GM19372 (cell line): ENCODE results near the gene SFTPB.
"Not testable (repeated sequence)": the region's sequence is repeated elsewhere in the genome, so short reads cannot be mapped to it uniquely, and the experiment has no call there.

ENCODE experiments used
- ATAC-seq: cut with Tn5 transposase; IDR thresholded peaks from one replicate; pipeline ENCODE4 v1.9.1; 2021; ENCODE audit warnings: mild to moderate bottlenecking, low read depth, moderate library complexity; ENCODE audit not compliant: unreplicated experiment

Gene SFTPB

DNA sequence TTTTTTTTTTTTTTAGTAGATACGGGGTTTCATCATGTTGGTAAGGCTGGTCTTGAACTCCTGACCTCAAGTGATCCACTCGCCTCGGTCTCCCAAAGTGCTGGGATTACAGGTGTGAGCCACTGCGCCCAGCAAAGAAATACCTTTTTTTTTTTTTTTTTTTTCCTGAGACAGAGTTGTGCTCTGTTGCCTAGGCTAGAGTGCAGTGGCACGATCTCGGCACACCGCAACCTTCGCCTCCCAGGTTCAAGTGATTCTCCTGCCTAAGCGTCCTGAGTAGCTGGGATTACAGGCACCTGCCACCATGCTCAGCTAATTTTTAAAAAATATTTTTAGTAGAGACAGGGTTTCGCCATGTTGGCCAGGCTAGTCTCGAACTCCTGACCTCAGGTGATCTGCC lies 7.7 kb downstream of the SFTPB start:
- ATAC-seq = not testable (repeated sequence)

DNA sequence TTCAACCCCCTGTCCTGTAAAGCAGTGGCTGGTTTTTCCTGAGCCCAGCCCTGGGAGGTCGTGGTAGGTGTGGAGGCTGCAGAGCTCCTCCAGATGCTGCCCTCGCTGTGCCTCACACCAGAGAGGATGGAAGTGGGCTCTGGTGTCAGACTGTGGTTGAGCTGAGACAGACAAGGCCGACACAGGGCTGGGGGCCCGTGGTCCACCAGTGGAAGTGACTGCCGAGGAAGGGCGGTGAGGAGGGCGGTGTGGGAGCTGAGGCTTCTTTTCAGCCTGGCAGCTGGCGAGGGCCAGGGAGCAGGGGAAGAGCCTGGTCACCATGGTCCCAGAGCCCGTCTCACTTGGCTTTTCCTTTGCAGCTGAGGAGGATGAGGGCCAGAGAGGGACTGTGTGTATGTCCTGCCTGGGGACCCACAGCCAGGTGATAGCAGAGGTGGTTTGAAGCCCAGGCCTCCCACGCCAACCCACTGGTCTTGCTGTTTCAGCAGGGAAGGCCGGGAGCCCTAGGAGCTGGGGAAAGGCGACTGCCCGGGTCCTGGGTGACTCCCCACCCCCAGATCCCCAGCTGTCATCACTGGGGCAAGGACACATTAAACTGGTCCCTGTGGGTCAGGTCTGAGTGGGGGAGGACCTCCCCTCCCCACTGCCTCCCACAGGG lies 8.5 kb downstream of the SFTPB start:
- no peak for ATAC-seq

DNA sequence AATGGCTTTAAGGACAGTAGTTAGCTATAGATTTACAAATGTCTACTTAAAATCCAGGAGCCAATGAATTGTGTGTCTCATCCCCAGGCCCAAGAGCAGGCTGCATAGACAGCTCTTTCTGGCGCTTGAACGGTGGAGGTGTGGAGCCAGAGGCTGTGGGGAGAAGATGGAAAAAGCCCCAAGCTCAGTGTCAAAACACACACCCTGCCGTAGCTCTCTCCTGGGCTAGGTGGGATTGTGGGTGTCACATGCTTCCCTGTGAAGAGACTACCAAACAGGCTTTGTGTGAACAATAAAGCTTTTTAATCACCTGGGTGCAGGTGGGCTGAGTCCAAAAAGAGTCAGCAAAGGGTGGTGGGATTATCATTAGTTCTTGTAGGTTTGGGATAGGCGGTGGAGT lies 10.6 kb downstream of the SFTPB start:
- ATAC-seq = not testable (repeated sequence)

DNA sequence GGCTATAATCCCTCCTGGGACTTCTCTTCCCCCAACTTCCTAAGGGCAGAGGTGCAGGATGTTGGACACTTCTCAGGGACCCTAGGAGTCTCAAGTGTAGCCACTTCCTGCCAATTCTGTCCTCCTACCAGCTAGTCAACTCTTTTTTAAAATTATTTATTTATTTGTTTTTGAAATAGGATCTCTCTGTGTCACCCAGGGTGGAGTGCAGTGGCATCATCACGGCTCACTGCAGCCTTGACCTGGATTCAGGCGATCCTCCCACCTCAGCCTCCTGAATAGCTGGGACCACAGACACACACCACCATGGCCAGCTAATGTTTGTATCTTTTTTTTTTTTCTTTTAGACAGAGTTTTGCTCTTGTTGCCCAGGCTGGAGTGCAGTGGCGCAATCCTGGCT lies 11.5 kb downstream of the SFTPB start:
- no peak for ATAC-seq

DNA sequence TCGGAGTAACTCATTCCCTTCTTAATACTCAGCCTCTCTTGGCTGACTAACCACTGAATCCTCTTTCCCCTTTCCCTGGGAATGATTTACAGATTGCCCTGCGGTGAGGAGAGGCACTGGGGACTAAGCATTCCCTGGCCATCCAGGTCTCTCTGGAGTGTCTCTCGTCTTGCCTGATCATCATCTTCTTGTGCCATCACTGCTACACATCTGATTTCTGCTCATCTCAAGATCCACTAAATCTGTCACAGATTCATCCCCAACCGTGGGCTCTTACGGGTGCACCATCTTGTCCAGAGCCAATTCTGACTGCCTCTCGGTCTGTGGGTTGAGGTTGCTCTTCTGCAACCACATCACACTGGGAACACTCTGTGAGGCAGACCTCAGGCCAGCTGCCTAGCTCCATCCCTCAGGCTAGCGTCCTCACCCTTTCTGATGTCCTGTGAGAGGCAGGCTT lies 12.0 kb downstream of the SFTPB start:
- no peak for ATAC-seq

GRCh38 chr2:85653996-85654395 lies 14.0 kb downstream of the SFTPB start:
- no peak for ATAC-seq

- ATAC-seq = no peak
Measured at GRCh38 chr2:85652056-85652455, 15.9 kb downstream of the SFTPB start.

GRCh38 chr2:85651097-85651496 lies 16.9 kb downstream of the SFTPB start:
- no peak for ATAC-seq

DNA sequence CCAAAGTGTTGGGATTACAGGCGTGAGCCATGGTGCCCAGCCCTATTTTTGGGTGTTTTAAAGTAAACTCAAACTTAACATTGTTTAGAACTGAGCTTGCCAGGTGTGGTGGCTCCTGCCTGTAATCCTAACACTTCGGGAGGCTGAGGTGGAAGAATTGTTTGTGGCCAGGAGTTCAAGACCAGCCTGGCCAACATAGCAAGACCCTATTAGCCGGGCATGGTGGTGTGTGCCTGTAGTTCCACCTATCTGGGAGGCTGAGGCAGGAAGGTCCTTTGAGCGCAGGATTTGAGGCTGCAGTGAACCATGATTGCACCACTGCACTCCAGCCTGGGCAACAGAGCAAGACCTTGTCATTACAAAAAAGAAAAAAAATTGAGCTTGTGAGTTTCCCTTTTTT lies 17.5 kb downstream of the SFTPB start:
- no peak for ATAC-seq

DNA sequence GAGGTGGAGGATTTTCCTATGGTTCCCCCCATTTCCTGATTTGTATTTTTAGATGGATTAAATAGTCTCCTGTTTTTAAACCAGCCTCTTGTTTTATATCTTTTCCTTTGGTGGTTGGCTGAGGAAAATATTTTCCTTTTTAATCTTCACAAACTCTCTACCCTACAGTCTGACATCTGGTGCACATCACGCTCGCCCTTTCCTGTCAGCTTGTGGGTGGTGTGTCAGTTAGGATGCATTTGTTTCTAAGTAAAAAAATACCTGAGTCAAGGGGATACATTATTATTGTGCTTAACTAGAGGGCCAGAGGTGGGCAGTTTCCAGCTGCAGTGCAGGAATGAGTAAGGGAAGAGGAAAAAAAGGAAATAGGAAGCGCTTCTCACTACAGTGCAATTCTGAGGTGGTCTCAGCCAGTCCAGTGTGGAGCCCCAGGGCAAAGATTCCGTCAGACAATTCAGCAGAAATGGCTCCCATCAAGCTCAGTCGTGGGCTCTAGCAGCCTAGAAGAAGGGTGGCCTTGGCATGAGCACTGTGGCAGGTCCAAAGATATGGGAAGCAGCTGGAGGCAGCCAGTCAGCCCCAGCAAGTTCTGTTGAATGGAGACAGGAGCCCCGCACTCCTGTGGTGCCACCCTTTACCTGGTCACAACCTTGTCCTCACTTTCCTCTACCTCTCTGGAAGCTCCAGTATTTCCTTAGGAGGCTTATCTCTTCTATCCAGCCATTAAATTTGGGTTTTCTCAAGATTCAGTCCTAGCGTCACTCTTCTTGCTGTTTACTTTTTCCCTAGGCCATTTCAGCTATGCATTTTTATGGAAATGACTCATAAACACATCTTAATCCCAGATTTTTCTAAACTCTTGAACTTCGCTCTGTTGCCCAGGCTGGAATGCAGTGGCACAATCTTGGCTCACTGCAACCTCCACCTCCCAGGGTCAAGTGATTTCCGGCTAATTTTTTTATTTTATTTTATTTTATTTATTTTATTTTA lies 18.5 kb downstream of the SFTPB start:
- ATAC-seq = no peak

GRCh38 chr2:85648619-85649018 lies 19.4 kb downstream of the SFTPB start:
- ATAC-seq = no peak

DNA sequence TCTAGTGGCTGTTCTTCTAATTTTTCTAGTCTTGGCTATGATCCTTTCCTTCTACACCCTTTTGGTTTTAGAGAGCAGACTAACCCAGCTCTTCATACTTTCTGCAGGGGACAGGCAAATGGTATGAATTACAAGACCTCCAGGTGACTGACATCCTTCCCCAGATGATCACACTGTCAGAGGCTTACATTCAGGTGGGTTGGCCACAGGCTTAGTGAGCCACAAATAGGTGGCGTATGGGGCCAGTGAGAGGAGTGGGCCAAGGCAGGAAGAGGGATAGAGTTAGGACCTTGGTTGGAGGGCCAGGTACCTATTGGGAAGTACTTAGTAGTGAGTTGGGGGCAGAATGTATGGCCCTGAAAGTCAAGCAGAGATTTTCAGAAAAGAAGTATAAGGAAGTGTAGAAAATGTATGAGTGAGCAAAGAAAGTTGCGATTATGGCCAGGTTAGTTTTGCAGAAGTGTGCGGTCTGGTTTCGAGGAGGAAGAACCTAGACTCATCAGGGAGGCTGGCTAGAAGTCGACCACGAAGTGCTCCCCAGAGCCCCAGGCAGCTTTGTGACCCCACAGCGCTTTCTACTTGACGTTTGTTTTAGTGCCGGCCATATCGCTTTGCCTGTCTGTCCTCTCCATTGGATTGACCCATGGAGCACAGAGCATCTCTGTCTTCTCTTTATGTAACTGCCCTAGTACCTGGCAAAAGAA lies 20.0 kb downstream of the SFTPB start:
- ATAC-seq = no peak

DNA sequence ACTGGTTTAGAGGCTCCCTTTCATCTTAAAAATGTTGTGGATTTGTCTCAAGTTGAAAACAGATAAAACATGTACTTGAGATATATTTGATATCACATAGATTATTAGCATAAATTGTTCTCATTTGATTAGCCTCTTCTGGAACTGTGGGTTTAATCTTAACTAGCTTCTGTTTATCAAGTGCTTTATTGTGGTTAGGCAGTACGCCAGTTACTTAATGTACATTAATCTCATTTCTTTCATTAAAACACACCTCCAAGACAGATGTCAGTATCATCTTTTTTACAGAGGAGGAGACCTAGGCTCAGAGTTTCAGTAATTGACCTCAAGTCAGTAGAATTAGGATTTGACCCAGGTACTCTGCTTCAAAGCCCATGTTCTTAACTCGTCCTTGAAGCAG lies 21.8 kb downstream of the SFTPB start:
- ATAC-seq = no peak

DNA sequence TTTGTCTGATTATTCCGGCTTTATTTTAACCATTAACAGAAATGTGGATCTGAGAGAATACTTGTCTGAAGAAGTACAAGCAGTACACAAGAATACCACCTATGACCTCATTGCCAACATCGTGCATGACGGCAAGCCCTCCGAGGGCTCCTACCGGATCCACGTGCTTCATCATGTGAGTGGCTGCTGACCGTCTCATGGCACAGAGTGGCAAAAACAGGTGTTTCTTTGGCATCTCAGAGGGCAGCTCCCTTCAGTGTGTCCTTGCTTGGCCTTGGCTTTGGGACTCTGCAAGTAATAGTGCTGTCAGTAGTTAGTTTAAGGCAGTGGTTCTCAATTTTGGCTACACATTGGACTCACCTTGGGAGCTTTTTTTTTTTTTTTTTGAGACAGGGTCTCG lies 23.1 kb downstream of the SFTPB start:
- no peak for ATAC-seq

DNA sequence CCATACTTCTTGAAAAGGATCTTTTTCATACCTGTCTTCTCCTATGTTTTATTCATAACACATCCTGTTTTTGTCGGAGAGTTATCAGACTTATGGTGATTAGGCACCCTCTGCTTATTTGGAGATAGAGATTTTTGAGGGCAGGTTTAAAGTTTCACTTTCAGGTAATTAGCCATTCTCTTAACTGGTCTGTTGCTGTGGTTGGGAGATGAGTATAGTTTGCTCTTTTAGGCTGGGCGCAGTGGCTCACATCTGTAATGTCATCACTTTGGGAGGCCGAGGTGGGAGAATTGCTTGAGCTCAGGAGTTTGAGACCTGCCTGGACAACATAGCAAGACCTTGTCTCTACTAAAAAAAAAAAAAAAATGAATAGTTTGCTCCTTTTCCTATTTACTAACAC lies 25.3 kb downstream of the SFTPB start:
- ATAC-seq = no peak

GRCh38 chr2:85635636-85636035 lies 32.4 kb downstream of the SFTPB start:
- no peak for ATAC-seq

DNA sequence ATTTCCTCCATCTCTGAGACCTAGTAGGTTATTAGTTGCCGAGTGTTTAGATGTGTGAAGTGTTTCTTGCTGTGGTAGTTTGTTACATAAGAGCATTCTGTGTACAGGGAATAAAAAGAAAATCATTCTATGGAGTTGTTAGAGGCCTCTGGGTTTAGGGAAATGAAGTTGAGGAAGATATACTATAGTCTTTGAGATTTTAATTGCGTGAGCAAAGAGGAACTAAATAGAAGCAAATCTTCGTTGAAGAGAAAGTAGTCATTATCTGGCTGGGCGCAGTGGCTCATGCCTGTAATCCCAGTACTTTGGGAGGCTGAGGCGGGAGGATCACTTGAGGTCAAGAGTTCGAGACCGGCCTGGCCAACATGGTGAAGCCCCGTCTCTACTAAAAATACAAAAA lies 33.0 kb downstream of the SFTPB start:
- ATAC-seq = no peak

- no peak for ATAC-seq
Measured at GRCh38 chr2:85631316-85631715, 36.7 kb downstream of the SFTPB start.

DNA sequence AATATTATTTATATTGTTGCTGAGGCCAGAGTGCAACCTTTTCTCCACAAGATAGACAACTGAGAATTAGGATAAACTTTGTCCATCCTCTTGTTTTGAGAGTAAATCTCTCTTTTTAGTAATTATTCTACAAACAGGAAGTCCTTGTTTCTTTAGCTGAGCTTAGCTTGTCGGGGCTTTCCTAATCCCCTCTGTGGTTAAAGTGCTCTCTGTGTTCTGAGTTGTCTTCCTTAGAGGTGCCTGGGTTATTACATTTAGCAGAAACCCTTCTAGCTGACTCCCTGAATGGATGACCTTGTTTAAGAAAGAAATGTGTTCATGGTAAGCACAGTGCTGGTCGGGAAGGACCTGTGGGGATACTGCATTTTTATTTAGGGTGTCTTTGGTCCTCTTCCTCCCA lies 39.3 kb downstream of the SFTPB start:
- ATAC-seq = no peak

- no peak for ATAC-seq
Measured at GRCh38 chr2:85623991-85624390, 44.0 kb downstream of the SFTPB start.

GRCh38 chr2:85621338-85621737 lies 46.7 kb downstream of the SFTPB start:
- no peak for ATAC-seq
